GM19035 (cell line): ENCODE measurements around the gene FNBP1L.
"Not testable (repeated sequence)": the region's sequence is repeated elsewhere in the genome, so short reads cannot be mapped to it uniquely, and the experiment has no call there.

Experiments used
- ATAC-seq: cut with Tn5 transposase; IDR thresholded peaks from one replicate; pipeline ENCODE4 v1.9.1; 2021; ENCODE audit not compliant: unreplicated experiment

Gene FNBP1L

GRCh38 chr1:93588206-93588605 is 140.3 kb downstream of the FNBP1L start:
- ATAC-seq = no peak

- ATAC-seq = no peak
Measured at GRCh38 chr1:93588955-93589354, 141.0 kb downstream of the FNBP1L start.

GRCh38 chr1:93591291-93591675 is 143.4 kb downstream of the FNBP1L start:
- not testable (repeated sequence) for ATAC-seq

GRCh38 chr1:93591676-93592550 is 144.0 kb downstream of the FNBP1L start:
- ATAC-seq = no peak

GRCh38 chr1:93592551-93592949 is 144.6 kb downstream of the FNBP1L start:
- no peak for ATAC-seq

GRCh38 chr1:93593854-93594602 is 146.1 kb downstream of the FNBP1L start:
- ATAC-seq = no peak

GRCh38 chr1:93594603-93594880 is 146.6 kb downstream of the FNBP1L start:
- ATAC-seq = no peak

- no peak for ATAC-seq
Measured at GRCh38 chr1:93595266-93595665, 147.3 kb downstream of the FNBP1L start.

GRCh38 chr1:93595743-93596142 is 147.8 kb downstream of the FNBP1L start:
- no peak for ATAC-seq

- no peak for ATAC-seq
Measured at GRCh38 chr1:93596329-93597089, 148.6 kb downstream of the FNBP1L start.

- ATAC-seq = no peak
Measured at GRCh38 chr1:93597709-93598108, 149.8 kb downstream of the FNBP1L start.

- ATAC-seq = no peak
Measured at GRCh38 chr1:93598396-93598795, 150.5 kb downstream of the FNBP1L start.

GRCh38 chr1:93598861-93599439 is 151.0 kb downstream of the FNBP1L start:
- ATAC-seq = no peak

GRCh38 chr1:93599479-93599878 is 151.6 kb downstream of the FNBP1L start:
- ATAC-seq = no peak

- ATAC-seq = no peak
Measured at GRCh38 chr1:93600663-93601062, 152.7 kb downstream of the FNBP1L start.

- ATAC-seq = no peak
Measured at GRCh38 chr1:93601686-93602085, 153.8 kb downstream of the FNBP1L start.

GRCh38 chr1:93602101-93602500 is 154.2 kb downstream of the FNBP1L start:
- ATAC-seq = no peak

GRCh38 chr1:93603106-93603505 is 155.2 kb downstream of the FNBP1L start:
- ATAC-seq = no peak

- no peak for ATAC-seq
Measured at GRCh38 chr1:93603601-93604000, 155.7 kb downstream of the FNBP1L start.
